ENCODE data around the gene SSTR4.

SSTR4 gene

DNA sequence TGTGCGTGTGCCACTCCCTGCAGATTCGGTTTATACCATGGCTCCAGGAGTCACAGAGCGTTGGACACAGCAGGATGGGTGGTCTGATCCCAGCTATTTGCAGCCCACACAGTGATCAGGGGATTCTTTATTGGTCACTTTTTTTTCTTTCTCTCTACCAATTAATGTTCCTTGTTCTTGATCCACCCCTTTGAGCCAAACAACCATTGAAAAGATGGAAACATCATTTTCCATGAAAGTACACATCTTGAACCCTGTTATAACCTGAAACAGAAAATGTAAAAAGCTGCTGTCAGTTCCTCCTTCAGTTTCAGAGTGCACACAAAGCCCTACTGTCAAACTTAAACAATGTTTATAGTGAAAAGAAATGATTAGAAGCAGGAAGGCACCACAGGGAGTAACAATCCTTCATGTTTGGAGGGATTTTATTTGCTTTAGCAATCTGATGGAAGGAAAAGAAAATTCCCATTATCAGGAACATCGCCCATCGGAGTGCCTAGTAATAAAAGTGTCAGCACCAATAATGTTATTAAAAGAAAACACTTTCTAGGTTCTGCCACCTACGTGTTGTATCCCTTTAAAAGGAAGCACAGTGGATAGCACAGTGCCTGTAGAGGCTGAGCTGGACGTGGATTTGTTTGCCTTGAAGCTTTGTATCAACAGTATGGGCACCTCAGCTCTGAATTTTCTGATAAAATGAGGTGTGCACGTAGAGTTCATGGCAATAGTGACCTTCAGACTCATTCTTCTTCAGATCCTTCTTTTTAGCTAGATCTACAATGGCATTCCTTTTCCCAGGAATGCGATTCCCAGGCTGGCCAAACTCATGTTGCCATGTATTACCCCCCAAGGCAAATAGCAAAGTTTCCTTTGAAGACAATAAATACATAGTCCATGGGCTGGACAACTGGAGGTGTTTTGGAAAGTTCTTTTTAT is 30.4 kb downstream of the SSTR4 start:
- DNase-seq (ENCODE audit: low read depth in 2 of 2) = no peak

DNA sequence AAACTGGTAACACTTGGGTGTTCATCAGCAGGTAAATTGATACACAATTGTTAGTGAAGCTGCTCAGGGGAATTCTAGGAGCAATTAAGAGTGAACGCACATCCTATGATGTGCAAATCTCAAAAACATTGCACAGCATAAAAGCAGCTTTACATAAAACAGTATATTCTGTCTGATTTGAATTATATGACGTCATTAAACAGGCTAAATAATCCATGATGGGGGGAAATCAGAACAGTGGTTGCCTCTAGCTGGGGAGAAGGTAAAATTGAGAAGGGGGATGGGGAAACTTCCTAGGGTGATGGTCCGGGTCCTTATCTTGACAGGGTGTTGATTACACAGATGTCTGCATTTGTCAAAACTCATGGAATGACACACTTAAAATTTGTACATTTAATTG is 31.7 kb downstream of the SSTR4 start:
- no peak for DNase-seq (ENCODE audit: low read depth in 2 of 2)

DNA sequence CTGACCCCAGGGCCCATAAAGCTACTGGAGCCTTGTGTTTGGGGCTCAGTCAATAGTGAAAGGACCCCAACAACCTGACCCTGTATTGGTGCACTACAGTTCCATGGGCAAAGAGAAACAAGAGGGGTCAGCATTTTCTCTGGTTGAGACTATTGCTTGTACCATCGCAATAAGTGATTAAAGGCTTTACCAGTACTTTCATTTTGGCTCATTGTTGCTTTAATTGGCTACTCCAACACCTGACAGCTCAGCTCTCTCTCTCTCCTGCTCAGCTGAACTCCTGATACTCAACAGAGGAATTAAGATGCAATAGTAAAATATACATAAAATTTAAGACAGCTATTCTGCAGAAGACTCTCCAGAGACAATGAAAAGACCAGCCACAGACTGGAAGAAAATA is 33.2 kb downstream of the SSTR4 start:
- DNase-seq (ENCODE audit: low read depth in 2 of 2) = no peak

DNA sequence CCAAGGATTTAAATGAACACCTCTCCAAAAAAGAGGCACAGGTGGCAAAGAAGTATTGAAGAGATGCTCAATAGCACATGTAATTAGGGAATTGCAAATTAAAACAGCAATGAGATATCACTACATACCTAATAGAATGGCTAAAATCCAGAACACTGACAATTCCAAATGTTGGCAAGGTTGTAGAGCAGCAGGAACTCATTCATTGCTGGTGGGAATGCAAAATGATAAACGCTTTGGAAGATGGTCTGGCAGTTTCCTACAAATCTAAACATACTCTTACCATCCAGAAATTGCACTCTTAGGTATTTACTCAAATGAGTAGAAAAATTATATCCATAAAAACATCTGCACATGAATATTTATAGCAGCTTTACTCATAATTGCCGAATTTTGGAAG is 34.0 kb downstream of the SSTR4 start:
- DNase-seq (ENCODE audit: low read depth in 2 of 2) = no peak

DNA sequence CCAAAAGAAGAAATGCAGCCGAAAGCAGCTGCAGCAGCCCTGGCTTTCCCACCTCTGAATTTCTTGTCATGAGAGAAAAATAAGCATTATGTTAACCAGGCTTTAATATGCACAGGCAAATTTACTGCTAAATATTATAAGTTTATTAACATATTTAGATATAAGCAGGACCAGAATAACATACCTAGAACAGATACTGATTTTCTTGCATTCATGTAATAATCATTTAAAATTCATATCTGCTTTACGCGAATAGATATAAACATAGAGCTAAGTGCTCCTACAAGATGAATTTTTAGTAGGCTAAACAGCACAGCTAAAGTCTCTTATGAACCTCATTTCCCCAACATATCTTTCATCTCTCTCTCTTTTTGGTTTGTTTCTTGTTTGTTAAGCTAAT is 36.3 kb downstream of the SSTR4 start:
- no peak for DNase-seq (ENCODE audit: low read depth in 2 of 2)

DNA sequence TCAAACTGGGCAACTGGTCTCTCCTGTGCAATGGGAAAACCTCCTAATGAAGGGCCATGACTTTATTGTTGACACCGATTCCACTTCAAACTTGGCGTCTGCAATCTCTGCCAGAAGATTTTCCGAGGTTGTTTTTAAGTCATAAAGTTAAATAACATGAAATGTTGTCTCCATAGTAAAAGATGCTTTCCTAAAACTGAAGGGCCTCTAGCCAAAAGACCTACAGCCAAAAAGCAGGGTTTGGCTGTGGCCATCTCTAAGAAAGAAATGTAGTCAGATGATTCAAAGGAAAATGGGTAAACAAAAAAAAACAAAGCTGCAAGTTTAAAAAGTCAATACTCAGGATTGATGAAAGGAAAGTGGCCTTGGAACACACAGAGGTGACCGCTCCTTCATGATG is 36.9 kb downstream of the SSTR4 start:
- no peak for DNase-seq (ENCODE audit: low read depth in 2 of 2)

DNA sequence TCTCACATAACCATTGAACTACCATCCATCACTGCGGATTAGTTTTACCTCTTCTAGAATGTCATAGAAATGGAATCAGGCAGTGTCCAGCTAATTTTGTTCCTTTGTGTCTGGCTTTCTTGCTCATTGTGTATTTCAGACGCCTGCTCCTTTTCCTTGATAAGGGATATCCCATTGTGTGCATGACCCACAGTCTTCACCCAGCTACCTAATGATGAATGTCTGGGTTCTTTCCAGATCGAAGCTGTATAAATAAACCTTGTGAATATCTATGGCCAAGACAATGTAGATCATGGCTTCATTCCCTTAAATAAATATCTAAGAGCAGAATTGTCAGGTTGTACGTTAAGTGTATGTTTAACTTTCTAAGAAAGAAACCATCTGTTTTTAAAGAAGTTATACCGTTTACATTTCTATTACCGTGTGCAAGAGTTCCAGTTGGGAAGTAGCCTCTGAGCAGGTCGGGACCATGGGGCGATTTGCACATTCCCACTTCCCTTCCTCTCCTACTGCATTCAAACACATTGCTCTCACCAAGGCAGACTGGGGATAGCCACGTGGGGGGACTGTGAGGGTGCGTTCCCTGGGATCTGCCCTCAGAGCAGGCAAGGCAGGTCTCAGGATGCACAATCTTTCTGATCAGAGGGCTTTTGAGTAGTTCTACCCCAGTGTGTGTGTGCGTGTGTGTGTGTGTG is 37.9 kb downstream of the SSTR4 start:
- DNase-seq (ENCODE audit: low read depth in 2 of 2) = no peak

DNA sequence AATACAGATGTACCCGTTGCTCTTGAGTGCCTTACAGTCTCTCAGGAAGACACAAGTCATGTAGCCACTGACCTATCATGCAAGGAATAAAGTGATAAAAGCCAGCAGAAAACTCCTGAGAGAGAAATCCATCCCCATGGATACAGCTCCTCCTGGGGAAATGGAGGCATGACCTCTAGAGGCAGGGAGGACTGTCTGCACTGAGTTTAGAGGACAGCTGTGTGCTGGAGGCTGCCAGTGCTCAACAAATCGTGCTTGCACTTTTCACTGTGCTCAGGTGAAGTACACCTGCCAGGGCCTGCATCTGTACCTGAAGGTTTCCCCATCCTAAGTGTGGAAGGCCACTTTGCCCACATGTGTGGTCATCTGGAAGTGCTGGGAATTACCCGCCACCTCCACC is 38.9 kb downstream of the SSTR4 start:
- no peak for DNase-seq (ENCODE audit: low read depth in 2 of 2)

DNA sequence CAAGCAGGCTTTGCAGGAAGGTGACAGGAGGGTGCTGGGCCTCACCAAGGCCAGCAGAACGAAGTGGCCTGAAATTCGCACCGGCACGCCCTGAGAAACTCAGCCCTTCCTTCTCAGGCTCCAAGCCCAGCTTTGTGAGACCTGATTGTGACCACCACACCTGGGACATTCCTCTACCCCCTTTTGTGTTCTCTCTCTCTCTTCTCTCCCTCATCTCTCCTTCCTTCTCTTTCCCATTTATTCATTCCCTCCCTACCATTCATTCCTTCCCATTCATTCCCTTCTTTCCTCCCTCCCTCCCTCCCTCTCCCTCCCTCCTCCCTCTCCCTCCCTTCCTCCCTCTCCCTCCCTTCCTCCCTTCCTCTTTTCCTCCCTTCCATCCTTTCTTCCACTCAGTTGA is 42.2 kb downstream of the SSTR4 start:
- no peak for DNase-seq (ENCODE audit: low read depth in 2 of 2)

DNA sequence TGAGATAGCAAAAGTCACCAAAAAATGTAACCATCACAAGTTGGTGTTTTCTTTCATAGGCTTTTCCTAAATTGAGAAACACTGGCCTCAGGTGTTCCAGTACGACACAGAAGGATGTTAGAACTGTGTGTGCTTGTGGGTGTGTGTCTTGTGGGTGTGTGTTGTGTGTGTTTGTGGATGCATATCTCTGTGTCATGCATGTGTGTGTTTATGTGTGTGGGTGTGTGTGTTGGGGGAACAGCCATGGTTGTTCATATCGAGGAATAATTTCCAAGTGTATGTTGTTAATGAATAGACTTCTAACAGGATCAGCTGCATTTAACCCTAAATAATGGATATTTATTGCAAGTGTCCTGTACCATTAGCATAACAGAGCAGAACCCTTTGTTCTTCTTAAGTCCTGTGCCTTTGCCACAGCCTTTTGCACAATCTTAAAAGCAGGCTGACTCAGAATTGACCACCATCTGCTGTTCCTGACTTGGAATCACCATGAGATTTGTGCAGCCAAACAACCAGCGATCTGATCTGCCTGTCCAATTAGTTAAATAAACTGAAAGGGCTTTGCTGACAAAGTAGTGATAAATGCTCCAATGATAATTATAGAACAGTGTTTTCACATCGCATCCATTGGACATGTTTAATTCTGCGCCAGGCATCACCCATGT is 43.4 kb downstream of the SSTR4 start:
- DNase-seq (ENCODE audit: low read depth in 2 of 2) = no peak

DNA sequence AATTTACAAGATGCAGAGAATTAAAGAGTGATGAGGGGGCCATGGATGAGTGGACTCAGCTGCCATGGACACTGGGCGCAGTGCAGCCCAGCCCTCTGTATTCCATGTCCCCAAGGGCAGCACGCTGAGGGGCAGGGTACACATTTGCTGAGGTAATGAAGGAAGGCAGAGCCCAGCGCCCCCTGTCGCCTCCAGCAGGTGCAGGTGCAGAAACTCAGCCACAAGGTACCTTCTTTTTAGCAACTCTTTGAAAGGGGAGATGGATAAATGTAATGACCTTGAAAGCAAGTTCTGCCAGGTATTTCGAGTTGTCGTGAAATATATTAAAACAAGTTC is 43.9 kb downstream of the SSTR4 start:
- no peak for DNase-seq (ENCODE audit: low read depth in 2 of 2)

DNA sequence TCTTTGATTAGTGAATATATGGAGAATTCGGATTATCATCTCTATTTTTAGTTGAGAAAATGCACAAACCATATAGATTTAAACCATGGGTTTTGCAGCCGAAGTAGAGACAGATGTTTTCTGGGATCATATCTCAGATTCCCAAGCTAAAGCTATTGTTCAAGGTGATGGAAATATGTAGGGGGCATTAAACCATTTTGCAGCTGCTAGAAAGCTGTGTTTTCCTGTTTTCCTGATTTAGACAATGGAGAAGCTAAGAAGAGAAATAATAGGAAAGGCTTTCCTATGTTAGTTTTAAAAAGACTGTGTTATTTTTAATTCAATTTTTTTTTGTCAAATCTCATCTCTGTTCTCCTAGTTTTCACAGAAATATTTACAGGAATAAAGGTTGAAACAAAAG is 44.8 kb downstream of the SSTR4 start:
- no peak for DNase-seq (ENCODE audit: low read depth in 2 of 2)

DNA sequence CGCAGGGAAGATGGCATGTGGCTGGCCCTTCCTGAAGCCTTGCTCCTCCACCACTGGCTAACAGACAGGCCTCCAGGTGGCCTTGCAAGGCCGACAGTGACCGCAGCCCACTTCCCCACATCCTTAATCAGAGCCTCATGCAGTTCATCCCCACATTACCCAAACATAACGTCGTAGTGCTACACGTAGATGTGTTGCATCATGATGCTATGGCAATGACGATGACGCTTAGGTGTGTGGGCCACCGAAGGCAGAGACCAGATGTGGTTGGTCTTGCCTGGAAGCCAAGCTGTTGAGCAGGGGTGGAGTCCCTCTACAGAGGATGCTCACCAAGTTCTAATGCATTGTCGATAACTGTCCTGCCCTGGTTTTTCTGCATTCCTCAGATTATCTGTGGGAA is 45.4 kb downstream of the SSTR4 start:
- no peak for DNase-seq (ENCODE audit: low read depth in 2 of 2)

DNA sequence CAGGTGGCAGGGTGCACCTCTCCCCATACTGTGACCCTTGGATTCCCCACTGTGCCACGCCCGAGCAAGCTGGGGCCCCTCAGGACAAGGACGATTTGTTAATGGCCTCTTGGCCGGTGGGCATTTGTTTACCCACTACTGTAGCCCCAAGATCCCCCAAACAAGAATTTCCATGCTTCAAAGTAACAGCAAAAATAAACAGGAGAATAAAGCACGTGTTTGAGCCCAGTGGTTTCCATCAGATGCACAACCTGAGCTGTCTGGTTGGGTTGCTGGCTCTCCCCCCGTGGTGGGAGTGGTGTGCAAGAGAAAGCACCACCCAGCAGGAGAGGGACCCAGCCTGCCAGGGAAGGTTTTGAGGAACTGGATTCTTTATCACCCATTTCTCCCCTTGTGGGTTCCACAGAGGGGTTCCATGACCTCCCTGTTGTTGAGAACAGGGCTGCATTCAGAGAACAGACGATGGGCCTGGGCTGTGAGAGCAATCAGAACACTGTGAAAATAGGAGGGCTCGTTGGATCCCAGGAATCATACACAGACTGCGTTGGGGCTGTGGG is 46.2 kb downstream of the SSTR4 start:
- no peak for DNase-seq (ENCODE audit: low read depth in 2 of 2)

DNA sequence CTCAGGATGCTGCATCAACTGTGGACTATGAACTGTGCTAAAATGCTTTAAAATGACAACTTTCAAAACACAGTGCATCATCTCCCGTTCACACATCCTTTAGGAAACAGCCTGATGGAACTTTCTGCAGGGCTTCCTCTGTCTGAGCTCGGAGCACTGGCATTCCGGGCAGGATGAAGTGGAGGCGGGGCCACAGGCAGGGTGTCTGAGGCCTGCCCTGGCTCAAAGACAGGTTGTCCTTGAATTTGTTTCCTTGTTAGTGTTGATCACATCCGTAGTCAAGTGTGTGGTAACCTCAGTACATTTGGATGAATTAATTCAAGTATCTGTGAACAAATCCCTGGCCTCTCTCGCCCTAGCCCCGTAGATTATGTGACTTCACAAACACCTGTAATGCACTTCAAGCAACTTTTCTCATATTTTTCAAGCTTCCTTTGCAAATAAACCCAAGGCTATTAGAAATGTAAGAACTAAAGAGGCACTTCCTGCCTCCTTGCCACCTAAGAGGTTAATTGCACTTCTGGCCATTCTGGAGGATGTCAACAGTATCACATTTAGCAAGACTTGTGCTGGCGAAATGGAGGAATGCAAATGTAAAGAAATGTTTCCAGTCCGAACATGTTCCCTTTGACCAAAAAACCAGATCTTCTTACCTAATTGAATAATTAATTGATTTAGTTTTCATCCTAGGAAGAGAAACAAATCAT is 47.9 kb downstream of the SSTR4 start:
- DNase-seq (ENCODE audit: low read depth in 2 of 2) = no peak

DNA sequence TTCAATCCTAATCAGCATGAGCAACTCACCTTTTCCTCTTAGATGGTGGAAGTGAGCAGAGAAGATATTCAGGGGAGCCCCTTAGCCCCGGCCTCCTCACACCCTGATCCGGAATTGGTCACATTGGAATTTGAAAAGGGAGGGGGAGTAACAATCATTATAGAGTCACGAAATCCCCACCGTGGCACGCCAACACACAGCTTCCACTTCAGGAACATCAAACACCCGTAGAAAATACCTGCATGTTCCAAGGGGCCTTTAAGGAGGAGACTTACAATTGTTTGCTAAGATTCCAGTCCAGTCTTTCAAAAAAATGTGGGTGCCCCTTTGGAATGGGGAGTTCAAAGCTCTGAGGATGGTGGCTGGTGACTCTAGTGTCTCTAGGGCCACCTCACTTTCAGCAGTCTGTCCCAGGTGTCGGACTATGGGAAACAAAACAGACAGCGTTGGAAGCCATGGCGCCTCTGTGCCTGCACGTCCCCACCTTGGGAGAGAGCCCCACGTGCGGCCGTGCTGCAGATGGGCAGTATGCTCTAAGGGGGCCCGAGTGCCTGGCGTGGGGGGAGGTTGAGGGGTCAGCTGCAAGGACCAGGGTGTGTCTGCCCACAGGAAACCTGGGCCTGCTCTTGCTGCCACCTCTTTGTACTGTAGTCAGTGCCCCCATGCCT is 48.6 kb downstream of the SSTR4 start:
- DNase-seq (ENCODE audit: low read depth in 2 of 2) = no peak

DNA sequence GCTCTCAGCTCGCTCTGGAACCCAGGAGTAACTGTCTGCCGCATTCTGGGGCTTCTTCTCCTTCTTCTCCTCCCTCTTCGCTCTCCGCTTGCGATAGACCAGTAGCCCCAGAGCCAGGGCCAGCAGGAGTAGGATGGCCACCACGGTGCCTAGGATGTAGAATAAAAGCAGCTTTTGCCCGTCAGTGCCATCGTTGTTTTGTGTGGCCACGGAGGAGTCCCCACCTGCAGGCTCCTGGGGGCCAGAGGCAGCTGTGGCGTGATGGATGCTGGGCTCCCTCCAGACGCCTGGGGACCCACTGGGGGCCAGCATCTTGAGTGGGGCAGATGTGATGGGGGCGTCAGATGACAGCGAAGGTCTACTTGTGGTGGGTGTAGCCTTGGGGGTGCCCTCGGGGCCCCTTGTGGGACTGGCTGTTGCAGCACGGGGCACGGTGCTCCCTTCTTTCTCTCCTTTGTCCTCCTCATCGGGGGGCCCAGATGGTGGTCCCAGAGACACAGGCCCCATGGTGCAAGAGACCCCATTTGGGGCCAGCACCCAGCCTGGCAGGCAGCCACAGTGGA is 49.3 kb downstream of the SSTR4 start:
- DNase-seq (ENCODE audit: low read depth in 2 of 2) = no peak

DNA sequence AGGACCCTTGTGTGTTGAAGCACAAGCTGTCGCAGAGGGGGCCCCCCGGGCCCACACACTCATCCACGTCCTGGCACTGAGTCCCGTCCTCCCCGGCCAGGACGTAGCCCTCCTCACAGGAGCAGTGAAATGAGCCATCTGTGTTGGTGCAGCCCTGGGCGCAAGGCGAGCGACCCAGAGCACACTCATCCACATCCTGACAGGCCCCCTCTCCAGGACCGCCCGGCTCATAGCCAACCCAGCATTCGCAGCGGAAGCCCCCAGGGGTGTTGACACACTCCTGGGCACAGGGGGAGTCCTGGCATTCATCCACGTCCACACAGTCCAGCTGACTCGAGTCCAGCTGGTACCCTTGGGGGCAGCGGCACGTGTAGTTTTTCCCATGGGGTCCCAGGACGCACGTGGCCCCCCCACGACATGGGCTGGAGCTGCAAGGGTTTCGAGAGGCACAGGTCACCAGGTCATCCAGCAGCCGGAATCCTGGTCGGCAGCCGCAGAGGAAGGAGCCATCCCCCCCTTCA is 49.8 kb downstream of the SSTR4 start:
- DNase-seq (ENCODE audit: low read depth in 2 of 2) = no peak

DNA sequence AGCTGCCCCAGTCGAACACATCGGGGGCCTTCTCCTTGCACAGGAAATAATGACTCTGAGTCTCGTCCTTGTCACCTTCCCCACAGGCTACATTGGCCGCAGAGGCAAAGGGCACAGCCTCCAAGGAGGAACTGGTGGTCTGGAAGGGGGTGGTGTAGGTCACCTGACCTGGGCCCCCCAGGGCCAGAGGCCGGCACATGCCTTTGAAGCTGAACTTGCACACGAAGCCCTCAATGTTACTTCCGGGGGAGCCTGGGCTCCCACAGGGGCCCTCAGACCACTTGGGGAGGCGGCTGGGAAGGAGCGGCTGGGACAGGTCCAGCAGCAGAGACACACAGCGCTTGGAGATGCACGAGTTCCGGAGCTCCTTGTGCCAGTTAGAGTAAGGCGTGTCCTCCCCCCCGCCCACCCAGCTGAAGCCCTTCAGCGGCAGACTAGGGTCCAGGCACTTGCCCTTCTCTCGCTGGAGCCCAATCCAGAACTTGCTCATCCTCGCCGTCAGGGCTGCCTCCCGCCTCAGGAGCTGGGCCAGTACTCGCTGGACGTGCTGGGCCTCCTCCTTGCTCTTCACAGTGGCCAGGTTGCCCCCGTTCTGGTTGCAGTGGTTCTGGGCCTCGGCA is 50.4 kb downstream of the SSTR4 start:
- DNase-seq (ENCODE audit: low read depth in 2 of 2) = no peak

DNA sequence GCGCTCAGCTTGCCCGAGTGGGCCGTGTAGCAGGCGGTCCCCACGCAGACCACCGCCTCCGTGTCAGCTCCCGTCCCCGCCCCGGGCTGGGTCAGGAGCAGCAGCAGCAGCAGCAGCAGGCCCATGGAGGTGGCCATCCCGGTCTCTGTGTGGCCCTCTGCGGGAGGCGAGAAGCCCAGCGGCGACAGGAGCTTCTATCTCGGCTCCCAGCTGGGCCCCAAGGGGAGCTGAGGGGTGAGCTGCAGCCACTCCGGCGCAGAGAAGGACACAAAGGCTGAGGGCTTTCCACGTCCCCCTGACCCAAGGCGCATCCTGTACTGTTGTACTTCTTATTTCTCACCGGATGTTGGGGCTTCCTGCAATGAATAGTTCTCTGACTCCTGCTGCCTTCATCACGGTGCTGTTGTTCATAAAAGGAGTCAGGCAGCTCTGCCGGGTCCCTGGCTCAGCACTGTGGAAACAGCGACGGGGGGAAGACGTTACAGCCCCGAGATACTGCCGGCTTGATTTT is 51.0 kb downstream of the SSTR4 start, which contains the start of gene CD93:
TSS of gene CD93 (minus strand) at position 269 of the 511 bp plus-strand sequence. CDS start at position 137, 132 bp downstream.
- no peak for DNase-seq (ENCODE audit: low read depth in 2 of 2)
